ENCODE results near the gene DLX5. TPM values are rescaled to one million over a fixed set of nuclear protein-coding genes. Genes with fewer than 3 reads are reported as not detected.

The DLX5 gene
- polyA plus RNA-seq, 1 experiment: not detected

GRCh38 chr7:97020601-97020995 is 4.0 kb downstream of the DLX5 start:
- ChIA-PET POLR2A (no interaction called here), CTCF (interaction anchor here (2.1 kb wide), 1 partner anchor 946 kb away, joined by 7 read pairs; no protein-coding TSS in a partner anchor)
- Histone ChIP-seq H3K4me3 (ENCODE audit: low read depth, low read length) (no peak overlapping the region), H3K36me3 (ENCODE audit: control insufficient read depth, insufficient read depth, low read length) (no peaks in the 10 kb centered on the region), H3K27me3 (ENCODE audit: control insufficient read depth, insufficient read depth, low read length) (peaks cover 49% of the 10 kb centered on the region)
- no peak for DNase-seq (ENCODE audit: low read depth)
- no peak for TF ChIP-seq CTCF (IDR thresholded peaks at IDR 0.05; ENCODE audit: insufficient read depth, low read depth, low read length)

GRCh38 chr7:97019710-97020225 is 4.9 kb downstream of the DLX5 start:
- CTCF ChIA-PET: interaction anchor here (1.3 to 2.1 kb wide), 2 partner anchors 8 to 945 kb away, joined by 6 to 7 read pairs; no protein-coding TSS in a partner anchor
- no peak for TF ChIP-seq CTCF (IDR thresholded peaks at IDR 0.05; ENCODE audit: insufficient read depth, low read depth, low read length)
- Histone ChIP-seq H3K4me3 (ENCODE audit: low read depth, low read length) (no peak overlapping the region), H3K27me3 (ENCODE audit: control insufficient read depth, insufficient read depth, low read length) (peaks cover 41% of the 10 kb centered on the region), H3K36me3 (ENCODE audit: control insufficient read depth, insufficient read depth, low read length) (no peaks in the 10 kb centered on the region)
- POLR2A ChIA-PET: no interaction called here
- no peak for DNase-seq (ENCODE audit: low read depth)

GRCh38 chr7:97018791-97019531 is 5.7 kb downstream of the DLX5 start:
- Histone ChIP-seq H3K27me3 (ENCODE audit: control insufficient read depth, insufficient read depth, low read length) (peaks cover 37% of the 10 kb centered on the region), H3K4me3 (ENCODE audit: low read depth, low read length) (no peak overlapping the region), H3K36me3 (ENCODE audit: control insufficient read depth, insufficient read depth, low read length) (no peaks in the 10 kb centered on the region)
- CTCF ChIA-PET: interaction anchor here (1.3 kb wide), 1 partner anchor 9 kb away, joined by 6 read pairs; no protein-coding TSS in a partner anchor
- POLR2A ChIA-PET: no interaction called here
- no peak for DNase-seq (ENCODE audit: low read depth)
- TF ChIP-seq CTCF (IDR thresholded peaks at IDR 0.05; ENCODE audit: insufficient read depth, low read depth, low read length): no peak

GRCh38 chr7:97018126-97018601 is 6.5 kb downstream of the DLX5 start:
- Histone ChIP-seq H3K36me3 (ENCODE audit: control insufficient read depth, insufficient read depth, low read length) (no peaks in the 10 kb centered on the region), H3K27me3 (ENCODE audit: control insufficient read depth, insufficient read depth, low read length) (peaks cover 29% of the 10 kb centered on the region), H3K4me3 (ENCODE audit: low read depth, low read length) (no peak overlapping the region)
- ChIA-PET POLR2A (no interaction called here), CTCF (interaction anchor here (0.8 kb wide), 1 partner anchor 303 kb away, joined by 3 read pairs; no protein-coding TSS in a partner anchor)
- no peak for TF ChIP-seq CTCF (IDR thresholded peaks at IDR 0.05; ENCODE audit: insufficient read depth, low read depth, low read length)
- DNase-seq (ENCODE audit: low read depth): no peak
